ENCODE measurements around the gene ANKDD1A. TPM values are rescaled to one million over a fixed set of nuclear protein-coding genes. Genes with fewer than 3 reads are reported as not detected.

The ANKDD1A gene
- total RNA-seq, 1 experiment from 2014 or later, result 2.3 TPM

GRCh38 chr15:64877435-64877834 lies 34.3 kb upstream of the ANKDD1A start:
- H3K27me3 ChIP-seq (replicated peaks; ENCODE audit: insufficient read depth, low read depth, low read length, poor library complexity), result no peaks in the 10 kb centered on the region
- CTCF ChIA-PET, result no interaction called here
- DNase-seq (ENCODE audit: low spot score), result no peak
- no peaks in the 10 kb centered on the region for H3K36me3 ChIP-seq (ENCODE audit: insufficient read depth, low read length, poor library complexity, severe bottlenecking)
- no peak overlapping the region for H3K27ac ChIP-seq (ENCODE audit: low read depth, low read length, poor library complexity, severe bottlenecking)
- POLR2A ChIA-PET (ENCODE audit: low non-redundant PET), result no interaction called here
- TF ChIP-seq EZH2 (IDR thresholded peaks at IDR 0.05; ENCODE audit: borderline replicate concordance, low read depth, low read length, poor library complexity, severe bottlenecking) (no peak), CTCF (conservative IDR thresholded peaks at IDR 0.05; ENCODE audit: low read depth, low read length) (no peak)
- intact Hi-C loops (cut with micrococcal nuclease; ENCODE audit: unreplicated experiment), result no loop called here
- H3K4me3 ChIP-seq (ENCODE audit: low read depth, low read length, poor library complexity, severe bottlenecking), result no peak overlapping the region
- H3K4me1 ChIP-seq (ENCODE audit: insufficient read depth, low read length, poor library complexity, severe bottlenecking), result peaks cover 11% of the 10 kb centered on the region
- H3K9me3 ChIP-seq (ENCODE audit: low read depth, low read length, poor library complexity, severe bottlenecking), result no peaks in the 10 kb centered on the region
- BruUV-seq (replicated peaks), result no TSS peak

- Histone ChIP-seq H3K36me3 (ENCODE audit: insufficient read depth, low read length, poor library complexity, severe bottlenecking) (no peaks in the 10 kb centered on the region), H3K4me1 (ENCODE audit: insufficient read depth, low read length, poor library complexity, severe bottlenecking) (peaks cover 17% of the 10 kb centered on the region), H3K27me3 (replicated peaks; ENCODE audit: insufficient read depth, low read depth, low read length, poor library complexity) (no peaks in the 10 kb centered on the region), H3K4me3 (ENCODE audit: low read depth, low read length, poor library complexity, severe bottlenecking) (no peak overlapping the region), H3K27ac (ENCODE audit: low read depth, low read length, poor library complexity, severe bottlenecking) (no peak overlapping the region), H3K9me3 (ENCODE audit: low read depth, low read length, poor library complexity, severe bottlenecking) (no peaks in the 10 kb centered on the region)
- TF ChIP-seq CTCF (conservative IDR thresholded peaks at IDR 0.05; ENCODE audit: low read depth, low read length), result no peak
- TF ChIP-seq EZH2 (IDR thresholded peaks at IDR 0.05; ENCODE audit: borderline replicate concordance, low read depth, low read length, poor library complexity, severe bottlenecking), result no peak
- no TSS peak for BruUV-seq (replicated peaks)
- ChIA-PET CTCF (no interaction called here), POLR2A (ENCODE audit: low non-redundant PET) (no interaction called here)
- DNase-seq (ENCODE audit: low spot score), result no peak
- intact Hi-C loops (cut with micrococcal nuclease; ENCODE audit: unreplicated experiment), result no loop called here
Observed at GRCh38 chr15:64878705-64879104, 33.0 kb upstream of the ANKDD1A start.

- Histone ChIP-seq H3K4me1 (ENCODE audit: insufficient read depth, low read length, poor library complexity, severe bottlenecking) (peaks cover 25% of the 10 kb centered on the region), H3K27ac (ENCODE audit: low read depth, low read length, poor library complexity, severe bottlenecking) (no peak overlapping the region), H3K4me3 (ENCODE audit: low read depth, low read length, poor library complexity, severe bottlenecking) (no peak overlapping the region), H3K9me3 (ENCODE audit: low read depth, low read length, poor library complexity, severe bottlenecking) (no peaks in the 10 kb centered on the region), H3K27me3 (replicated peaks; ENCODE audit: insufficient read depth, low read depth, low read length, poor library complexity) (no peaks in the 10 kb centered on the region), H3K36me3 (ENCODE audit: insufficient read depth, low read length, poor library complexity, severe bottlenecking) (no peaks in the 10 kb centered on the region)
- ChIA-PET CTCF (no interaction called here), POLR2A (ENCODE audit: low non-redundant PET) (no interaction called here)
- no TSS peak for BruUV-seq (replicated peaks)
- no peak for TF ChIP-seq EZH2 (IDR thresholded peaks at IDR 0.05; ENCODE audit: borderline replicate concordance, low read depth, low read length, poor library complexity, severe bottlenecking)
- no peak for TF ChIP-seq CTCF (conservative IDR thresholded peaks at IDR 0.05; ENCODE audit: low read depth, low read length)
- peak; percentile 43 for DNase-seq (ENCODE audit: low spot score)
- intact Hi-C loops (cut with micrococcal nuclease; ENCODE audit: unreplicated experiment), result no loop called here
Observed at GRCh38 chr15:64883100-64883581, 28.6 kb upstream of the ANKDD1A start.
